Activated effector memory CD4-positive, alpha-beta T cell treated with anti-CD3 and anti-CD28 coated beads, Interleukin-2, amount 50 U/mL, for 16 hours (primary cell): ENCODE measurements around the gene MYO18B.

Experiments
- DNase-seq: peaks from one replicate; pipeline ENCODE4 v3.0.0-alpha.2; 2020

The MYO18B gene

GRCh38 chr22:26056455-26057200, 314.6 kb downstream of the MYO18B start:
- no peak for DNase-seq

GRCh38 chr22:26057731-26058130, 315.7 kb downstream of the MYO18B start:
- no peak for DNase-seq

GRCh38 chr22:26064048-26064447, 322.1 kb downstream of the MYO18B start:
- DNase-seq: no peak

GRCh38 chr22:26065847-26066246, 323.9 kb downstream of the MYO18B start:
- no peak for DNase-seq

- DNase-seq: no peak
Measured at GRCh38 chr22:26066534-26066933, 324.5 kb downstream of the MYO18B start.

- no peak for DNase-seq
Measured at GRCh38 chr22:26068571-26068970, 326.6 kb downstream of the MYO18B start.

- DNase-seq: no peak
Measured at GRCh38 chr22:26072621-26073020, 330.6 kb downstream of the MYO18B start.

- no peak for DNase-seq
Measured at GRCh38 chr22:26075251-26075650, 333.3 kb downstream of the MYO18B start.

- DNase-seq: no peak
Measured at GRCh38 chr22:26079009-26079408, 337.0 kb downstream of the MYO18B start.
